H9 (cell line): Measurements from ENCODE around the gene EHBP1. TPM values are rescaled to one million over a fixed set of nuclear protein-coding genes. Genes with fewer than 3 reads are reported as not detected.

ENCODE experiments used
- DNase-seq: peaks from one replicate; pipeline ENCODE4 v3.0.0-alpha.2; 2017
- H2AFZ ChIP-seq: one replicate; pipeline ENCODE4 v1.6.1; 2013; ENCODE audit warnings: mild to moderate bottlenecking, low read length, control low read depth, moderate library complexity
- H2AK5ac ChIP-seq: 2 replicates; pipeline ENCODE4 v1.6.1; 2013; ENCODE audit warnings: low read length, control low read depth, mixed read lengths; ENCODE audit not compliant: insufficient read length
- H2BK120ac ChIP-seq: one replicate; pipeline ENCODE4 v1.6.1; 2013; ENCODE audit warnings: low read depth, mild to moderate bottlenecking, low read length, control low read depth, inconsistent platforms; ENCODE audit not compliant: poor library complexity, severe bottlenecking
- H2BK12ac ChIP-seq: 2 replicates; pipeline ENCODE4 v1.6.1; 2013; ENCODE audit warnings: low read length, control low read depth, mixed read lengths, low read depth; ENCODE audit not compliant: insufficient read length
- H2BK15ac ChIP-seq: 2 replicates; pipeline ENCODE4 v1.6.1; 2013; ENCODE audit warnings: low read depth, low read length, control low read depth
- H2BK20ac ChIP-seq: one replicate; pipeline ENCODE4 v1.6.1; 2013; ENCODE audit warnings: low read depth, mild to moderate bottlenecking, low read length, control low read depth, inconsistent platforms; ENCODE audit not compliant: poor library complexity, severe bottlenecking
- H2BK5ac ChIP-seq: 2 replicates; pipeline ENCODE4 v1.6.1; 2013; ENCODE audit warnings: low read length, control low read depth, mixed read lengths; ENCODE audit not compliant: insufficient read length
- H3K14ac ChIP-seq: 2 replicates; pipeline ENCODE4 v1.6.1; 2013; ENCODE audit warnings: low read length, control low read depth; ENCODE audit not compliant: insufficient read depth
- H3K18ac ChIP-seq: 2 replicates; pipeline ENCODE4 v1.6.1; 2013; ENCODE audit warnings: low read depth, mild to moderate bottlenecking, mixed read lengths, low read length, control low read depth; ENCODE audit not compliant: insufficient read length
- H3K23ac ChIP-seq: 2 replicates; pipeline ENCODE4 v1.6.1; 2013; ENCODE audit warnings: low read length, control low read depth, mixed read lengths, low read depth; ENCODE audit not compliant: insufficient read length
- H3K23me2 ChIP-seq: 2 replicates; pipeline ENCODE4 v1.6.1; 2013; ENCODE audit warnings: low read depth, mild to moderate bottlenecking, mixed read lengths, low read length, control low read depth; ENCODE audit not compliant: insufficient read length, poor library complexity, severe bottlenecking
- H3K27ac ChIP-seq: 2 replicates; pipeline ENCODE4 v1.5.1; 2013; ENCODE audit warnings: low read length, control low read depth, mixed read lengths, low read depth; ENCODE audit not compliant: insufficient read length
- H3K27me3 ChIP-seq: 2 replicates; pipeline ENCODE4 v1.6.1; 2013; ENCODE audit warnings: low read length, control low read depth, inconsistent platforms; ENCODE audit not compliant: insufficient read depth
- H3K4ac ChIP-seq: 2 replicates; pipeline ENCODE4 v1.6.1; 2013; ENCODE audit warnings: low read depth, mild to moderate bottlenecking, control low read depth, inconsistent platforms, low read length, moderate library complexity
- H3K4me1 ChIP-seq: 2 replicates; pipeline ENCODE4 v1.6.1; 2013; ENCODE audit warnings: low read length, control low read depth, inconsistent platforms; ENCODE audit not compliant: insufficient read depth
- H3K4me2 ChIP-seq: 2 replicates; pipeline ENCODE4 v1.6.1; 2013; ENCODE audit warnings: low read length, control low read depth, mixed read lengths; ENCODE audit not compliant: insufficient read length, insufficient read depth
- H3K56ac ChIP-seq: 2 replicates; pipeline ENCODE4 v1.6.1; 2013; ENCODE audit warnings: low read depth, mild to moderate bottlenecking, mixed read lengths, low read length, control low read depth; ENCODE audit not compliant: insufficient read length
- H3K79me1 ChIP-seq: 2 replicates; pipeline ENCODE4 v1.6.1; 2013; ENCODE audit warnings: low read depth, mild to moderate bottlenecking, moderate library complexity, low read length, control low read depth, inconsistent platforms; ENCODE audit not compliant: insufficient read depth, poor library complexity, severe bottlenecking
- H3K79me2 ChIP-seq: 2 replicates; pipeline ENCODE4 v1.6.1; 2013; ENCODE audit warnings: low read length, control low read depth, inconsistent platforms; ENCODE audit not compliant: insufficient read depth
- H3K9ac ChIP-seq: 2 replicates; pipeline ENCODE4 v1.6.1; 2013; ENCODE audit warnings: low read length, control low read depth, mixed read lengths; ENCODE audit not compliant: insufficient read length; ENCODE audit errors: extremely low read depth
- H3K9me3 ChIP-seq: one replicate; pipeline ENCODE4 v1.6.1; 2013; ENCODE audit warnings: low read depth, low read length, inconsistent platforms; ENCODE audit not compliant: control insufficient read depth
- H3T11ph ChIP-seq: one replicate; pipeline ENCODE4 v1.6.1; 2013; ENCODE audit warnings: mild to moderate bottlenecking, low read length, control low read depth, inconsistent platforms
- H4K20me1 ChIP-seq: one replicate; pipeline ENCODE4 v1.6.1; 2013; ENCODE audit not compliant: control insufficient read depth, insufficient read length, insufficient read depth
- H4K5ac ChIP-seq: 2 replicates; pipeline ENCODE4 v1.6.1; 2013; ENCODE audit warnings: low read depth, mild to moderate bottlenecking, mixed read lengths, low read length, control low read depth; ENCODE audit not compliant: insufficient read length
- H4K8ac ChIP-seq: replicated peaks from 2 replicates; pipeline ENCODE4 v1.6.1; 2013; ENCODE audit warnings: low read length, control low read depth, mixed read lengths, low read depth; ENCODE audit not compliant: insufficient read length
- H4K91ac ChIP-seq: 2 replicates; pipeline ENCODE4 v1.6.1; 2013; ENCODE audit warnings: low read depth, mild to moderate bottlenecking, moderate library complexity, mixed read lengths, low read length, control low read depth; ENCODE audit not compliant: insufficient read length
- H3K27ac Mint-ChIP-seq, 3 experiments: 2 replicates in 2 of 3; 3 replicates in 1 of 3; pipeline ENCODE4 v1.8.0; 2020 to 2021; ENCODE audit warnings: mixed read lengths in 3 of 3, mild to moderate bottlenecking in 1 of 3, moderate library complexity in 1 of 3
- H3K27me3 Mint-ChIP-seq: 2 replicates; pipeline ENCODE4 v1.8.0; 2021; ENCODE audit warnings: low read depth, mild to moderate bottlenecking, moderate library complexity, mixed read lengths
- H3K36me3 Mint-ChIP-seq, 3 experiments: 2 replicates in 2 of 3; 3 replicates in 1 of 3; pipeline ENCODE4 v1.8.0; 2020 to 2021; ENCODE audit warnings: low read depth in 3 of 3, mixed read lengths in 3 of 3; ENCODE audit not compliant: insufficient read depth in 1 of 3
- H3K4me1 Mint-ChIP-seq, 2 experiments: 2 replicates each; pipeline ENCODE4 v1.8.0; 2020; ENCODE audit warnings: mixed read lengths in 2 of 2
- H3K4me3 Mint-ChIP-seq, 2 experiments: 2 replicates in 1 of 2; 3 replicates in 1 of 2; pipeline ENCODE4 v1.8.0; 2020 to 2021; ENCODE audit warnings: mild to moderate bottlenecking in 2 of 2, mixed read lengths in 2 of 2, moderate library complexity in 1 of 2
- H3K9me3 Mint-ChIP-seq, 2 experiments: 2 replicates in 1 of 2; 3 replicates in 1 of 2; pipeline ENCODE4 v1.8.0; 2020; ENCODE audit warnings: mild to moderate bottlenecking in 2 of 2, mixed read lengths in 2 of 2, moderate library complexity in 1 of 2
- WGBS: extraction: QIAGEN DNeasy Blood & Tissue Kit; methylation state at CpG from one replicate; pipeline ENCODE4 v1.1.7; 2013; ENCODE audit warnings: missing lambda C conversion rate, low lambda C conversion rate, mixed read lengths; ENCODE audit not compliant: insufficient read length; ENCODE audit errors: extremely low coverage; 5-methylcytosine and 5-hydroxymethylcytosine counted together
- total RNA-seq: library from RNA; stranded (reverse); gene quantifications from 2 replicates; pipeline ENCODE4 v1.2.1, GENCODE V29; 2021
- TF ChIP-seq, protein P1 (sequence below): fragments of 200-600 bp; sonication (generic); conservative IDR thresholded peaks from 3 replicates; pipeline ENCODE4 v1.8.0; 2021; ENCODE audit warnings: antibody characterized with exemption, mild to moderate bottlenecking

Gene EHBP1
- total RNA-seq, 1 experiment from 2014 or later, result 35.6 TPM

- no peak overlapping the region for H2AK5ac ChIP-seq
- no peak overlapping the region for H2BK120ac ChIP-seq
- H3K4me1 ChIP-seq, result no peaks in the 10 kb centered on the region
- no peaks in the 10 kb centered on the region for H3K9me3 Mint-ChIP-seq
- no peak overlapping the region for H4K8ac ChIP-seq
- peaks cover 2% of the 10 kb centered on the region; the same call in 1 of the 2 replicates for H3K79me2 ChIP-seq
- H3T11ph ChIP-seq, result no peak overlapping the region
- H3K27ac ChIP-seq, result no peak overlapping the region
- H3K79me1 ChIP-seq, result no peaks in the 10 kb centered on the region
- no peak overlapping the region for H3K4me3 Mint-ChIP-seq
- H3K9me3 ChIP-seq, result no peaks in the 10 kb centered on the region
- H3K56ac ChIP-seq, result no peak overlapping the region
- no peaks in the 10 kb centered on the region for H3K4me1 Mint-ChIP-seq
- no peak overlapping the region for H4K5ac ChIP-seq
- no peaks in the 10 kb centered on the region for H3K27me3 ChIP-seq
- no peak overlapping the region for H2BK15ac ChIP-seq
- no peak overlapping the region for H3K4ac ChIP-seq
- H3K36me3 Mint-ChIP-seq, result no peaks in the 10 kb centered on the region
- no peaks in the 10 kb centered on the region for H3K27me3 Mint-ChIP-seq
- no CpG with 5 or more reads among the region's 2 CpGs for WGBS
- DNase-seq, result no peak
- no peak overlapping the region for H3K18ac ChIP-seq
- no peak overlapping the region for H4K91ac ChIP-seq
- no peak overlapping the region for H2BK5ac ChIP-seq
- H3K9ac ChIP-seq, result no peak overlapping the region
- no peak overlapping the region for H2AFZ ChIP-seq
- no peak overlapping the region for H3K14ac ChIP-seq
- H3K27ac Mint-ChIP-seq, result no peak overlapping the region; a peak in 1 of 7 replicates
- no peaks in the 10 kb centered on the region for H3K23me2 ChIP-seq
- no peak overlapping the region for H3K23ac ChIP-seq
- H2BK20ac ChIP-seq, result no peak overlapping the region
- no peak overlapping the region for H2BK12ac ChIP-seq
- H3K4me2 ChIP-seq, result no peak overlapping the region
- no peaks in the 10 kb centered on the region for H4K20me1 ChIP-seq
- TF ChIP-seq, protein P1, sequence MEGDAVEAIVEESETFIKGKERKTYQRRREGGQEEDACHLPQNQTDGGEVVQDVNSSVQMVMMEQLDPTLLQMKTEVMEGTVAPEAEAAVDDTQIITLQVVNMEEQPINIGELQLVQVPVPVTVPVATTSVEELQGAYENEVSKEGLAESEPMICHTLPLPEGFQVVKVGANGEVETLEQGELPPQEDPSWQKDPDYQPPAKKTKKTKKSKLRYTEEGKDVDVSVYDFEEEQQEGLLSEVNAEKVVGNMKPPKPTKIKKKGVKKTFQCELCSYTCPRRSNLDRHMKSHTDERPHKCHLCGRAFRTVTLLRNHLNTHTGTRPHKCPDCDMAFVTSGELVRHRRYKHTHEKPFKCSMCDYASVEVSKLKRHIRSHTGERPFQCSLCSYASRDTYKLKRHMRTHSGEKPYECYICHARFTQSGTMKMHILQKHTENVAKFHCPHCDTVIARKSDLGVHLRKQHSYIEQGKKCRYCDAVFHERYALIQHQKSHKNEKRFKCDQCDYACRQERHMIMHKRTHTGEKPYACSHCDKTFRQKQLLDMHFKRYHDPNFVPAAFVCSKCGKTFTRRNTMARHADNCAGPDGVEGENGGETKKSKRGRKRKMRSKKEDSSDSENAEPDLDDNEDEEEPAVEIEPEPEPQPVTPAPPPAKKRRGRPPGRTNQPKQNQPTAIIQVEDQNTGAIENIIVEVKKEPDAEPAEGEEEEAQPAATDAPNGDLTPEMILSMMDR, result no peak
These were observed 87.7 kb downstream of the EHBP1 start for GRCh38 chr2:62793213-62793612.
